ENCODE data around the gene SMAD4.
A peak's percentile ranks its signal among the peaks of the same experiment; 100 is the strongest.

Gene SMAD4

GRCh38 chr18:51044928-51045585 lies 15.0 kb downstream of the SMAD4 start:
- H3K27ac ChIP-seq (ENCODE audit: low read depth, low read length, severe bottlenecking): peak overlapping the region; percentile 66
- no peaks in the 10 kb centered on the region for H3K4me1 ChIP-seq (ENCODE audit: control insufficient read depth, insufficient read depth, low read length, poor library complexity, severe bottlenecking)
- no peaks in the 10 kb centered on the region for H3K9me3 ChIP-seq (ENCODE audit: control insufficient read depth, low read length)
- 50 to 53% methylated on average over 2 of the region's 2 CpGs for WGBS, 2 experiments (ENCODE audit: insufficient coverage in 2 of 2)
- H3K36me3 ChIP-seq (ENCODE audit: control insufficient read depth, insufficient read depth, low read length): peaks cover 38% of the 10 kb centered on the region
- H3K4me3 ChIP-seq (ENCODE audit: extremely low read depth, insufficient read depth, low read length, poor library complexity, severe bottlenecking): no peak overlapping the region

- Histone ChIP-seq H3K36me3 (ENCODE audit: control insufficient read depth, insufficient read depth, low read length) (peaks cover 57% of the 10 kb centered on the region), H3K27ac (ENCODE audit: low read depth, low read length, severe bottlenecking) (no peak overlapping the region), H3K9me3 (ENCODE audit: control insufficient read depth, low read length) (no peaks in the 10 kb centered on the region), H3K4me3 (ENCODE audit: extremely low read depth, insufficient read depth, low read length, poor library complexity, severe bottlenecking) (no peak overlapping the region), H3K4me1 (ENCODE audit: control insufficient read depth, insufficient read depth, low read length, poor library complexity, severe bottlenecking) (no peaks in the 10 kb centered on the region)
- WGBS, 2 experiments (ENCODE audit: insufficient coverage in 2 of 2): 88 to 100% methylated on average over 1 of the region's 1 CpG
Observed at GRCh38 chr18:51048190-51048589, 18.2 kb downstream of the SMAD4 start.

GRCh38 chr18:51049137-51049536 lies 19.1 kb downstream of the SMAD4 start:
- WGBS, 2 experiments (ENCODE audit: insufficient coverage in 2 of 2): no CpG with 5 or more reads among the region's 2 CpGs
- Histone ChIP-seq H3K36me3 (ENCODE audit: control insufficient read depth, insufficient read depth, low read length) (peaks cover 56% of the 10 kb centered on the region), H3K27ac (ENCODE audit: low read depth, low read length, severe bottlenecking) (no peak overlapping the region)

GRCh38 chr18:51051105-51051712 lies 21.2 kb downstream of the SMAD4 start:
- H3K9me3 ChIP-seq (ENCODE audit: control insufficient read depth, low read length): no peaks in the 10 kb centered on the region
- no CpG with 5 or more reads among the region's 2 CpGs for WGBS, 2 experiments (ENCODE audit: insufficient coverage in 2 of 2)
- peaks cover 64% of the 10 kb centered on the region for H3K36me3 ChIP-seq (ENCODE audit: control insufficient read depth, insufficient read depth, low read length)
- H3K27ac ChIP-seq (ENCODE audit: low read depth, low read length, severe bottlenecking): no peak overlapping the region
- H3K4me3 ChIP-seq (ENCODE audit: extremely low read depth, insufficient read depth, low read length, poor library complexity, severe bottlenecking): no peak overlapping the region
- H3K4me1 ChIP-seq (ENCODE audit: control insufficient read depth, insufficient read depth, low read length, poor library complexity, severe bottlenecking): no peaks in the 10 kb centered on the region

More at GRCh38 chr18:51049137-51049536, 19.1 kb downstream of the SMAD4 start:
- Histone ChIP-seq H3K9me3 (ENCODE audit: control insufficient read depth, low read length) (no peaks in the 10 kb centered on the region), H3K4me3 (ENCODE audit: extremely low read depth, insufficient read depth, low read length, poor library complexity, severe bottlenecking) (no peak overlapping the region), H3K4me1 (ENCODE audit: control insufficient read depth, insufficient read depth, low read length, poor library complexity, severe bottlenecking) (no peaks in the 10 kb centered on the region)

GRCh38 chr18:51053814-51054213 lies 23.8 kb downstream of the SMAD4 start:
- Histone ChIP-seq H3K27ac (ENCODE audit: low read depth, low read length, severe bottlenecking) (no peak overlapping the region), H3K9me3 (ENCODE audit: control insufficient read depth, low read length) (no peaks in the 10 kb centered on the region), H3K4me3 (ENCODE audit: extremely low read depth, insufficient read depth, low read length, poor library complexity, severe bottlenecking) (no peak overlapping the region), H3K4me1 (ENCODE audit: control insufficient read depth, insufficient read depth, low read length, poor library complexity, severe bottlenecking) (no peaks in the 10 kb centered on the region), H3K36me3 (ENCODE audit: control insufficient read depth, insufficient read depth, low read length) (peaks cover 63% of the 10 kb centered on the region)

- Histone ChIP-seq H3K27ac (ENCODE audit: low read depth, low read length, severe bottlenecking) (no peak overlapping the region), H3K9me3 (ENCODE audit: control insufficient read depth, low read length) (no peaks in the 10 kb centered on the region), H3K36me3 (ENCODE audit: control insufficient read depth, insufficient read depth, low read length) (peaks cover 65% of the 10 kb centered on the region), H3K4me1 (ENCODE audit: control insufficient read depth, insufficient read depth, low read length, poor library complexity, severe bottlenecking) (no peaks in the 10 kb centered on the region), H3K4me3 (ENCODE audit: extremely low read depth, insufficient read depth, low read length, poor library complexity, severe bottlenecking) (no peak overlapping the region)
- no CpG with 5 or more reads among the region's 3 CpGs for WGBS, 2 experiments (ENCODE audit: insufficient coverage in 2 of 2)
Observed at GRCh38 chr18:51054764-51055163, 24.8 kb downstream of the SMAD4 start.

GRCh38 chr18:51059969-51060368 lies 30.0 kb downstream of the SMAD4 start:
- peaks cover 59% of the 10 kb centered on the region for H3K36me3 ChIP-seq (ENCODE audit: control insufficient read depth, insufficient read depth, low read length)
- no CpG with 5 or more reads among the region's 3 CpGs for WGBS, 2 experiments (ENCODE audit: insufficient coverage in 2 of 2)
- no peak overlapping the region for H3K27ac ChIP-seq (ENCODE audit: low read depth, low read length, severe bottlenecking)
- H3K4me3 ChIP-seq (ENCODE audit: extremely low read depth, insufficient read depth, low read length, poor library complexity, severe bottlenecking): no peak overlapping the region
- no peaks in the 10 kb centered on the region for H3K4me1 ChIP-seq (ENCODE audit: control insufficient read depth, insufficient read depth, low read length, poor library complexity, severe bottlenecking)
- H3K9me3 ChIP-seq (ENCODE audit: control insufficient read depth, low read length): no peaks in the 10 kb centered on the region

- H3K9me3 ChIP-seq (ENCODE audit: control insufficient read depth, low read length): no peaks in the 10 kb centered on the region
- H3K4me3 ChIP-seq (ENCODE audit: extremely low read depth, insufficient read depth, low read length, poor library complexity, severe bottlenecking): no peak overlapping the region
- H3K4me1 ChIP-seq (ENCODE audit: control insufficient read depth, insufficient read depth, low read length, poor library complexity, severe bottlenecking): no peaks in the 10 kb centered on the region
- H3K36me3 ChIP-seq (ENCODE audit: control insufficient read depth, insufficient read depth, low read length): peaks cover 59% of the 10 kb centered on the region
- no peak overlapping the region for H3K27ac ChIP-seq (ENCODE audit: low read depth, low read length, severe bottlenecking)
Observed at GRCh38 chr18:51064256-51064655, 34.2 kb downstream of the SMAD4 start.

GRCh38 chr18:51066273-51066672 lies 36.3 kb downstream of the SMAD4 start:
- Histone ChIP-seq H3K4me1 (ENCODE audit: control insufficient read depth, insufficient read depth, low read length, poor library complexity, severe bottlenecking) (no peaks in the 10 kb centered on the region), H3K36me3 (ENCODE audit: control insufficient read depth, insufficient read depth, low read length) (peaks cover 56% of the 10 kb centered on the region), H3K9me3 (ENCODE audit: control insufficient read depth, low read length) (no peaks in the 10 kb centered on the region), H3K27ac (ENCODE audit: low read depth, low read length, severe bottlenecking) (no peak overlapping the region), H3K4me3 (ENCODE audit: extremely low read depth, insufficient read depth, low read length, poor library complexity, severe bottlenecking) (no peak overlapping the region)
- WGBS, 2 experiments (ENCODE audit: insufficient coverage in 2 of 2): no CpG with 5 or more reads among the region's 4 CpGs

GRCh38 chr18:51068105-51068504 lies 38.1 kb downstream of the SMAD4 start:
- Histone ChIP-seq H3K27ac (ENCODE audit: low read depth, low read length, severe bottlenecking) (no peak overlapping the region), H3K9me3 (ENCODE audit: control insufficient read depth, low read length) (no peaks in the 10 kb centered on the region), H3K36me3 (ENCODE audit: control insufficient read depth, insufficient read depth, low read length) (peaks cover 56% of the 10 kb centered on the region), H3K4me1 (ENCODE audit: control insufficient read depth, insufficient read depth, low read length, poor library complexity, severe bottlenecking) (no peaks in the 10 kb centered on the region), H3K4me3 (ENCODE audit: extremely low read depth, insufficient read depth, low read length, poor library complexity, severe bottlenecking) (no peak overlapping the region)
- WGBS, 2 experiments (ENCODE audit: insufficient coverage in 2 of 2): no CpG with 5 or more reads among the region's 4 CpGs

- Histone ChIP-seq H3K9me3 (ENCODE audit: control insufficient read depth, low read length) (no peaks in the 10 kb centered on the region), H3K4me3 (ENCODE audit: extremely low read depth, insufficient read depth, low read length, poor library complexity, severe bottlenecking) (no peak overlapping the region), H3K36me3 (ENCODE audit: control insufficient read depth, insufficient read depth, low read length) (peaks cover 64% of the 10 kb centered on the region), H3K4me1 (ENCODE audit: control insufficient read depth, insufficient read depth, low read length, poor library complexity, severe bottlenecking) (no peaks in the 10 kb centered on the region), H3K27ac (ENCODE audit: low read depth, low read length, severe bottlenecking) (peak overlapping the region; percentile 6)
- no CpG with 5 or more reads among the region's 1 CpG for WGBS, 2 experiments (ENCODE audit: insufficient coverage in 2 of 2)
Observed at GRCh38 chr18:51069885-51070284, 39.9 kb downstream of the SMAD4 start.
